Measurements from ENCODE around the gene KRT9.

The KRT9 gene

GRCh38 chr17:41536741-41537613, 34.9 kb downstream of the KRT9 start:
- no peak for DNase-seq
- H3K9me3 Mint-ChIP-seq: no peaks in the 10 kb centered on the region
- TF ChIP-seq, protein P1, sequence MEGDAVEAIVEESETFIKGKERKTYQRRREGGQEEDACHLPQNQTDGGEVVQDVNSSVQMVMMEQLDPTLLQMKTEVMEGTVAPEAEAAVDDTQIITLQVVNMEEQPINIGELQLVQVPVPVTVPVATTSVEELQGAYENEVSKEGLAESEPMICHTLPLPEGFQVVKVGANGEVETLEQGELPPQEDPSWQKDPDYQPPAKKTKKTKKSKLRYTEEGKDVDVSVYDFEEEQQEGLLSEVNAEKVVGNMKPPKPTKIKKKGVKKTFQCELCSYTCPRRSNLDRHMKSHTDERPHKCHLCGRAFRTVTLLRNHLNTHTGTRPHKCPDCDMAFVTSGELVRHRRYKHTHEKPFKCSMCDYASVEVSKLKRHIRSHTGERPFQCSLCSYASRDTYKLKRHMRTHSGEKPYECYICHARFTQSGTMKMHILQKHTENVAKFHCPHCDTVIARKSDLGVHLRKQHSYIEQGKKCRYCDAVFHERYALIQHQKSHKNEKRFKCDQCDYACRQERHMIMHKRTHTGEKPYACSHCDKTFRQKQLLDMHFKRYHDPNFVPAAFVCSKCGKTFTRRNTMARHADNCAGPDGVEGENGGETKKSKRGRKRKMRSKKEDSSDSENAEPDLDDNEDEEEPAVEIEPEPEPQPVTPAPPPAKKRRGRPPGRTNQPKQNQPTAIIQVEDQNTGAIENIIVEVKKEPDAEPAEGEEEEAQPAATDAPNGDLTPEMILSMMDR (IDR thresholded peaks at IDR 0.05): no peak
- no peak overlapping the region for H3K4me3 Mint-ChIP-seq
- H3K4me1 Mint-ChIP-seq: peaks cover 60% of the 10 kb centered on the region
- no peaks in the 10 kb centered on the region for H3K36me3 Mint-ChIP-seq (ENCODE audit: low read depth)
- peaks cover 3% of the 10 kb centered on the region for H3K27me3 Mint-ChIP-seq (ENCODE audit: low read depth, poor library complexity)
- H3K27ac Mint-ChIP-seq: no peak overlapping the region

- no peak overlapping the region for H3K4me3 Mint-ChIP-seq
- peaks cover 3% of the 10 kb centered on the region for H3K27me3 Mint-ChIP-seq (ENCODE audit: low read depth, poor library complexity)
- H3K4me1 Mint-ChIP-seq: peaks cover 54% of the 10 kb centered on the region
- H3K36me3 Mint-ChIP-seq (ENCODE audit: low read depth): no peaks in the 10 kb centered on the region
- no peak overlapping the region for H3K27ac Mint-ChIP-seq
- no peaks in the 10 kb centered on the region for H3K9me3 Mint-ChIP-seq
- TF ChIP-seq, protein P1 (IDR thresholded peaks at IDR 0.05): no peak
- DNase-seq: no peak
Observed at GRCh38 chr17:41535764-41536481, 35.9 kb downstream of the KRT9 start.

GRCh38 chr17:41534899-41535546, 36.8 kb downstream of the KRT9 start:
- Mint-ChIP-seq H3K4me3 (no peak overlapping the region), H3K27me3 (ENCODE audit: low read depth, poor library complexity) (peaks cover 3% of the 10 kb centered on the region), H3K9me3 (no peaks in the 10 kb centered on the region), H3K27ac (peak overlapping the region; percentile 72), H3K4me1 (peaks cover 49% of the 10 kb centered on the region), H3K36me3 (ENCODE audit: low read depth) (no peaks in the 10 kb centered on the region)
- TF ChIP-seq, protein P1 (IDR thresholded peaks at IDR 0.05): no peak
- DNase-seq: no peak

DNA sequence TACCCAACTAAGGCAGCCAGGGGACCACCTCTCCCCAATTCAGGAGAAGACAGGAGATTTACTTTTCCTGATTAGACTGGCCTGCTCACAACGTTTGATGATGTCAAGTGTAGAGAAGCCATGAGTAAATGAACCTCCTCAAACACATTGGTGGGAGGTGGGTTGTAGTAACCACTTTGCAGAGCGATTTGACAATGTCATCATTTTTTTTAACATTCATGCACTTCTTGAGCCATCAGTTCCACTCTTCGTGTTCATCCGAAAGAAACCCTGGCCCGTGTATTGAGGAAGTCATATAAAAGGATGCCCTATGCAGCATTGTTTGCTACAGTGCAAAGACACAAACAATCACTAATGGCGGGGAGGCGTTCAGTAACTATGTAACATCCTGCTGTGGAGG, 38.2 kb downstream of the KRT9 start:
- Mint-ChIP-seq H3K36me3 (ENCODE audit: low read depth) (no peaks in the 10 kb centered on the region), H3K9me3 (no peaks in the 10 kb centered on the region), H3K4me3 (no peak overlapping the region), H3K4me1 (peaks cover 54% of the 10 kb centered on the region), H3K27ac (no peak overlapping the region), H3K27me3 (ENCODE audit: low read depth, poor library complexity) (peaks cover 5% of the 10 kb centered on the region)
- no peak for DNase-seq
- TF ChIP-seq, protein P1 (IDR thresholded peaks at IDR 0.05): no peak

GRCh38 chr17:41532947-41533570, 38.8 kb downstream of the KRT9 start:
- H3K4me3 Mint-ChIP-seq: no peak overlapping the region
- DNase-seq: no peak
- H3K4me1 Mint-ChIP-seq: peaks cover 55% of the 10 kb centered on the region
- H3K9me3 Mint-ChIP-seq: no peaks in the 10 kb centered on the region
- no peaks in the 10 kb centered on the region for H3K36me3 Mint-ChIP-seq (ENCODE audit: low read depth)
- H3K27ac Mint-ChIP-seq: no peak overlapping the region
- peaks cover 10% of the 10 kb centered on the region for H3K27me3 Mint-ChIP-seq (ENCODE audit: low read depth, poor library complexity)
- TF ChIP-seq, protein P1 (IDR thresholded peaks at IDR 0.05): no peak

Data from nephron progenitor cell (in vitro differentiated cells).